Stimulated activated CD8-positive, alpha-beta memory T cell treated with anti-CD3 and anti-CD28 coated beads, Interleukin-4, amount 100 ng/mL, for 1 hour (primary cell): Measurements from ENCODE around the gene ATP1B2.
"Not testable (repeated sequence)": the region's sequence is repeated elsewhere in the genome, so short reads cannot be mapped to it uniquely, and the experiment has no call there.

ENCODE experiments used
- DNase-seq, 2 donors: peaks; one replicate each; pipeline ENCODE4 v3.0.0-alpha.2; 2020; ENCODE audit warnings: low read depth in 2 of 2, low spot score in 1 of 2

Gene ATP1B2

GRCh38 chr17:7650509-7651096, at the start of gene ATP1B2:
ATP1B2 (plus strand) TSS chr17:7650926; CDS start chr17:7651519, 593 bp downstream.
- peak; percentile 58 to 62 for DNase-seq

DNA sequence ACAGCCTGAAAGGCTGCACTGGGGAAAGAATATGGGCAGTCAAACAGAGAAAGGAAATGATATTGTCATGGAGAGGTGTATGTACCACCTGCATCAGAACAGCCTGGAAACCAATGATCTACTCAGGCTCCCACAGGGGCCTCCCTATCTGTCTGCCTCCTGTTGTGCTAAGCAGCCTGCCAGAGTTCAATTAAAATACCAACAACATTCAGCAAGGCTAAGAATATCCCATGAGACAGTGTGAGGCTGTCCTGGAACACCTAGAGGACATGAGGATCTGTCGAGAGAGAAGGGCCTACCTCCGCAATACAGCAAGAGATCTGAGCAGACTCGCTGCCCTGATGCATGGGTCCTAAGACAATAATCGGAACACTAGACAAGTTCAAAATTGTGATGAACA, 44.4 kb upstream of the ATP1B2 start:
- no peak for DNase-seq

DNA sequence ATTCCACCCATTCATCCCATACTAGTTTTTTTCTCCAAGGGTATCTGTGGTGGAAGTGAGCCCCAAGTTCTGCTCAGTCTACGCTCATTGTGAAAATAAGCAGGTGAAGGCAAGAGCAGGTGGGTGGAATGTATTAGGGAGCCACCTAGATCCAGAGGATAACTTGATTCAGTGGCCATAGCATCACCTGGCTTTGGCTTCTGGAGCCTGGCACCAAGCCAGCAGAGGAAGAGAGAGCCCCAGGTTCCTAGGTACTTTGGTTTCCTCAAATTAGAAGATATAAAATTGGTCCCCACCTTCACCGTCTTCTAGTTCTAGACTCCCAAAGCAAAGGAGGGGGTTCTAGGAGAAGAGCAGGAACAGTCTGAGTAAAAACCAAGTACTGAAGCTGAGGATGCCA, 40.1 kb upstream of the ATP1B2 start:
- DNase-seq, result no peak

DNA sequence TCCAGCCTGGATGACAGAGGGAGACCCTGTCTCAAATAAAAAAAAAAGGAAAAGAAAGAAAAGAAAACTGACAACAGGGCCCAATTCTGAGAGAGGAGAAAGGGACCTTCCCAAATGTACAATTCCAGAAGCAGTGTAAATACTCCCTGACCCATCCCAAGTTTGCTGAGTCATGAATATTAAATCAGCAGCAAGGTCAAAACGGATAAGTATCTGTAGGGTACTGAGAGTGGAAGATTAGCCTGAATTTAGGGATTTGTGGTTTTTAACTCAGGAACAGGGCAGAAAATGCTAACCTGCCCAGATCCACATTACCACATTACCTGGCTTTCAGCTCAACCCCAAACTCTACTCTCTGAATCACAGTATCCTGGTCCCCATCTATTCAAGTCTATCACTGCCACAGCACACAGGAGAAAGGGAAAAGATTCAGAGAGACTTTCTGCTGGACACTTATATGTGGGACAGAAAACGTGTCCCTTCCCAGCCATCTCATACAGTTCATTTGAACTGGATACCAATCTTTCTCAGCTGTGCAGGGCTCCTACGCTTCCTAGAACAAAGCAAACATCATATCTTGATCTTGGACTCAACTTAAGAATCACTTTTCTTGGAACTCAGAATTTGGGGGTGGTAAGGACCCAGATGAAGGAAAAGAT, 39.0 kb upstream of the ATP1B2 start:
- no peak for DNase-seq

DNA sequence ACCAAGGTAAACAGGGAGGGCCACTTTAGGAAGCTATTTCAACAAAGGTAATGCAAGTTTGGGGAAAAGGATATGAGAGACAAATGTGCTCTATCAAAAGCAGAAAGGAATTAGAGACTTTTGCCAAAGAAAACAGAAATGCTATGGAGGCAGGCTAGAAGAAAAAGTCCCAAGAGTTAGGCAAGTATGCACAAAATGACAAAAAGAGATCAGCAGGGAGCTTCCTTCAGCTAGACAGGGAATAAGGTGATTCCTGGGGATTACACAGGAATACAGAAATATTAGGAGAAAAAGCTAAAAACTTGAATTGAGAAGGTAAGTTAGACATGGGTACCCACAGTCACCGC, 38.5 kb upstream of the ATP1B2 start:
- DNase-seq, result no peak

DNA sequence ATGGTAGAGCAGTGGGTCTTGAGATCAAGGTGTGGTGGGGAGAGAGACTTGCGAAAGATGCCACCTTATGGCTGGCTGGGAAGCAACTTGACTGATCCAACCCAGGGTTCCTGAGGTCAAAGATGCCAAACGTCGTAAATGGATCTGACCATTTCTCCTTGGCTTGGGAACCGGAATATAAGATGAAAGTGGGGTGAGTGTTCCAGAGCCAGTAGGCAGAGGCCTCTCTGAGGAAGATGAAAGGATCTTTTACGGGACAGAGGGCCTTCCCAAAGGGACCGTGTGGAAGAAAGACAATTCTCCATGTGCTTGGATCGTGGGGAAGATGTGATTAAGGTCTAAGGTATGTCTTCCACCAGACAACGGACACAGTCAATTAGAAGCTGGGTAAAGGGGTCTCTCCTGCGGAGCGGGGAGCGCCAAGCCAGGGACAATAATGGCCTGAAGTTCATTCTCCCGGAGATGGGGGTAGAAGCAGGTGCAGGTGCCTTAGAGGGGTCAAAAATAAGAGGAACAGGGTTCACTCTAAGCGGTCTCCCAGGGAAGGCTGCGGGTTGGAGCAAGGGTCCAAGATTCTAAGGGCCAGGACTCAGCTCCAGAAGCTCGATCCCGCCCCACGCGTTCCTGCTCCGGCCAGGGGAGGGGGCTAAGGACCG, 36.8 kb upstream of the ATP1B2 start:
- DNase-seq, result no peak

- peak; percentile 94 to 97 for DNase-seq
These were observed 36.1 kb upstream of the ATP1B2 start, which contains the start of gene FXR2 for GRCh38 chr17:7614425-7615264. FXR2 (minus strand) TSS chr17:7614897; CDS start chr17:7614532, 365 bp downstream.

DNA sequence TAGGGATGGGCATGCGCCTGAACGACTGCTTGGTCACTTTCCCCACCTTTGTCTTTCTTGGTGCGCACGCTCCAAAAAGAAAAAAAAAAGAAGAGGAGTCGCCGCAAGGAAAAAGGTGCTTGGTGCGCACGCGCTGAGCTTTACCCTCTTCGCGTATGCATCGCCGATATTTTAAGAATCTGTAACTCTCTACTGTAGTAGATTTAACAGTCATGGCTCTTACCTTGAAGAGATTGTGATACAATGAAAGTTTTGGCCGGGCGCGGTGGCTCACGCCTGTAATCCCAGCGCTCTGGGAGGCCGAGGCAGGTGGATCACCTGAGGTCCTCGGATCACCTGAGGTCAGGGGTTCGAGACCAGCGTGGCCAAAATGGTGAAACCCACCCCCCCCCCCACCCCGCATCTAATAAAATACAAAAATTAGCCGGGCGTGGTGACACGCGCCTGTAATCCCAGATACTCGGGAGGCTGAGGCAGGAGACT, 35.4 kb upstream of the ATP1B2 start:
- DNase-seq, result no peak

- DNase-seq, result no peak
These were observed 32.1 kb upstream of the ATP1B2 start for GRCh38 chr17:7618608-7619007.

GRCh38 chr17:7620835-7621234, 29.9 kb upstream of the ATP1B2 start:
- DNase-seq, result no peak

DNA sequence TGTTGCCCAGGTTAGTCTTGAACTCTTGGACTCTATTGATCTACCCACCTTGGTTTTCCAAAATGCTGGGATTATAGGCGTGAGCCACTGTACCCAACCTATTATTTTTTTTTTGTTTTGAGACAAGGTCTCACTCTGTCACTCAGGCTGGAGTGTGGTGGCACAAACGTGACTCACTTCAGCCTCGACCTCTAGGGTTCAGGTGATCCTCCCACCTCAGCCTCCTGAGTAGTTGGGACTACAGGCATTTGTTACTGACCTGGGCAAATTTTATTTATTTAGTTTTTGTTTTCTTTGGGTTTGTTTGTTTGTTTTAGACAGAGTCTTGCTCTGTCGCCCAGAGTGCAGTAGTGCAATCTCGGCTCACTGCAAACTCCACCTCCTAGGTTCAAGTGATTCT, 27.1 kb upstream of the ATP1B2 start:
- DNase-seq, result no peak

DNA sequence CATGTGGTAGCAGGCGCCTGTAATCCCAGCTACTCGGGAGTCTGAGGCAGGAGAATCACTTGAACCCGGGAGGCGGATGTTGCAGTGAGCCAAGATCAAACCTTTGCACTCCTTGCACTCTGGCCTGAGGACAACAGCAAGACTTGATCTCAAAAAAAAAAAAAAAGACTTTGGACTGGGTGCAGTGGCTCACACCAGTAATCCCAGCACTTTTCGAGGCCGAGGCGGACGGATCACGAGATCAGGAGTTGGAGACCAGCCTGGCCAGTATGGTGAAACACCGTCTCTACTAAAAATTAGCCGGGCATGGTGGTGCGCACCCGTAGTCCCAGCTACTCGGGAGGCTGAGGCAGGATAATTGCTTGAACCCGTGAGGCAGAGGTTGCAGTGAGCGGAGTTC, 25.0 kb upstream of the ATP1B2 start:
- not testable (repeated sequence) for DNase-seq

DNA sequence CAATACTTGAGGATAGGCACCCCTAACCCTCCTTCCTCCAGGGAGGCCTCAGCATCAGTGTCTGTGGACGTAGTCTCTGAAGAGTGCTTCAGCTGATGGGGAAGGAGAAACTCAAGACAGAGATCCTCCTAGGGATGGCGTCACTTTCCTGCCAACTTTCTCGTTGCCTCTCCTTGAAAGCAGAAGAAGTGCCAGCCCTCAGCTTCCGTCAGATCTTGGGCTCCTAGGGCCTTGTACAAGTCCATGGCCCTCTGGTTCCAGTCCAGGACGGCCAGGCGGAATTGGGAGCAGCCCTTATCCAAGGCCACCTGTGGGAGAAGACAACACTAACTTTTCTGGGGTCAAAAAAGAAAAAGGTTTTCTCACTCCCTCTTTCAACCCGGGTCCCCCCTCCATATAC, 24.4 kb upstream of the ATP1B2 start:
- no peak for DNase-seq

DNA sequence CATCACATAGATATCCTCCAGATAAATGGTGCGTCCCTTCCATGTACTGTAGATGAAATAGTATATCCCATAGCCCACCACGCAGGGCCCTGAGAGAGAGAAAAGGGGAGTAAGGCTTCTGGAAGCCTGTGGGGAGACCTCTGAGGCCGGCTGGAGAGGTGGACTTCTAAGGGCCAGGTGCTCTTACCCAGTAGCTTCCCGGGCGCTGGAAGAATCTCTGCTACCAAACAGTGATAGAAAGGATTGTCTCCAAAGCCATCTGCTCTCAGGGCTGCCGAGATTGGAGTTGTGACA, 23.8 kb upstream of the ATP1B2 start:
- DNase-seq, result no peak

GRCh38 chr17:7627250-7628121, 23.2 kb upstream of the ATP1B2 start, which contains the start of gene SAT2:
SAT2 (minus strand) TSS chr17:7627821; CDS start chr17:7627635, 186 bp downstream.
- DNase-seq, result peak; percentile 70 to 73

- no peak for DNase-seq
These were observed 20.7 kb upstream of the ATP1B2 start, which contains the start of gene SHBG for GRCh38 chr17:7629939-7630571. SHBG (plus strand) TSS chr17:7630135; CDS start chr17:7630173, 38 bp downstream.

DNA sequence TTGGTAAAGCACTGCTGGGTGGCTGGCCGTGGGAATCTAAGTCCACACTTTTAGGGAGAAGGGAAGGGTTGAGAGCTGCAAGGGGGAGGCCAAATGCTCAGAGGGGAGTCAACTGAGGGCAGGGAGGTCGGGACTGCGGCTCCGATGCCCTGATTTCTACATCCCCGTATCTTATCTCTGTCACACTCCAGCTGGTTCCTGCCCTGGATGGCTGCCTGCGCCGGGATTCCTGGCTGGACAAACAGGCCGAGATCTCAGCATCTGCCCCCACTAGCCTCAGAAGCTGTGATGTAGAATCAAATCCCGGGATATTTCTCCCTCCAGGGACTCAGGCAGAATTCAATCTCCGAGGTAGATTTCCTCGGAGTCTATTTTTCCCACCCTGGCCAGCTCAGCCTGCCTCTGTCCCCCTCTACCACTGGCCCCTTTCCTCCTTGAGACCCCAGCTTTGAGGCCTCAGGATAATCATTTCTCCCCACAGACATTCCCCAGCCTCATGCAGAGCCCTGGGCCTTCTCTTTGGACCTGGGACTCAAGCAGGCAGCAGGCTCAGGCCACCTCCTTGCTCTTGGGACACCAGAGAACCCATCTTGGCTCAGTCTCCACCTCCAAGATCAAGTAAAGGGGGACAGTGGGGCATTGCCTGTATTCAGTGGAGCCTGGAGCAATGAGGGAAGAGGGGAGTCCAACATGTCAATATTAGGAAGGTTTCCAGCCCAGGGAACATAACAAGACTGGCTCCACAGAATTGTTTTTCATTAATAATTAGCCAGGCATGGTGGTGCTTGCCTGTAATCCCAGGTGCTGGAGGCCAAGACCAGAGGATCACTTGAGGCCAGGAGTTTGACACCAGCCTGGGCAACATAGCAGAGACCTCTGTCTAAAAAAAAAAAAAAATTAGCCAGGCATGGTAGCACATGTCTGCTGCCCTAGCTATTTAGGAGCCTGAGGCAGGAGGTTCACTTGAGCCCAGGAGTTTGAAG, 19.0 kb upstream of the ATP1B2 start:
- no peak for DNase-seq

DNA sequence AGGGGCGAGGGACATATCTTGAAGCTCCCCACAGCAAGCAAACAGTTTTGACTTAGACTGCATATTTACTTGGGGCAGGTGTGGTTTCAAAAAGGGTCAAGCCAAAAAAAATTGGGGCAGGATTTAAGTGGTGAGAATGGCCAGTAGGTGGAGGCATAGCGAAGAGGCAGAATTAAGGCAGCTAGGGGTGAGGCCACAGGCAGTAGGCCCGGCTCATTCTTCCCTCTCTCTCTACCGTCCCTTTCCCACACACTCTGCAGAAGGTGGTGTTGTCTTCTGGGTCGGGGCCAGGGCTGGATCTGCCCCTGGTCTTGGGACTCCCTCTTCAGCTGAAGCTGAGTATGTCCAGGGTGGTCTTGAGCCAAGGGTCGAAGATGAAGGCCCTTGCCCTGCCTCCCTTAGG, 18.2 kb upstream of the ATP1B2 start:
- no peak for DNase-seq

- no peak for DNase-seq
These were observed 17.6 kb upstream of the ATP1B2 start for GRCh38 chr17:7633093-7633492.
